SK-N-SH (cell line): Measurements from ENCODE around the gene CD22. TPM values are rescaled to one million over a fixed set of nuclear protein-coding genes. Genes with fewer than 3 reads are reported as not detected.

Source experiments
- CTCF ChIA-PET: fragments of 300-600, 350-600 bp; formaldehyde crosslinking; extraction: SDS; loops from one replicate; lab custom pipeline; 2021; lab: Yijun Ruan, JAX
- POLR2A ChIA-PET: fragments of 350-600 bp; sonication (Branson Sonifier 250); formaldehyde crosslinking; extraction: SDS; loops from one replicate; lab custom pipeline; 2020; ENCODE audit warnings: antibody characterized with exemption, inconsistent platforms; lab: Yijun Ruan, JAX
- DNase-seq: peaks from one replicate; pipeline ENCODE4 v3.0.0; 2012
- H2AFZ ChIP-seq: fragments of 200-600 bp; sonication (generic); 2 replicates; pipeline ENCODE4 v1.8.1; 2016; ENCODE audit warnings: antibody characterized with exemption, mild to moderate bottlenecking, low read depth
- H3F3A ChIP-seq: fragments of 200-600 bp; sonication (generic); replicated peaks from 2 replicates; pipeline ENCODE3; 2016; ENCODE audit warnings: antibody characterized with exemption, mild to moderate bottlenecking; ENCODE audit not compliant: insufficient read depth
- H3K27ac ChIP-seq, 2 experiments: fragments of 200-500 bp in 1 of 2; fragments of 200-600 bp in 1 of 2; sonication (Bioruptor generic) in 1 of 2; sonication (generic), shearing (Covaris generic) in 1 of 2; 2 replicates each; pipeline versions ENCODE4 v1.5.1 to v1.6.1; 2014 to 2016; ENCODE audit warnings: low read depth in 2 of 2, inconsistent platforms in 1 of 2, low read length in 1 of 2, mild to moderate bottlenecking in 1 of 2, mixed read lengths in 1 of 2
- H3K27me3 ChIP-seq: fragments of 200-600 bp; sonication (generic), shearing (Covaris generic); 2 replicates; pipeline ENCODE4 v1.6.1; 2016; ENCODE audit warnings: mixed run types; ENCODE audit not compliant: insufficient read depth
- H3K36me3 ChIP-seq, 2 experiments: fragments of 200-500 bp in 1 of 2; fragments of 200-600 bp in 1 of 2; sonication (Bioruptor generic) in 1 of 2; sonication (generic) in 1 of 2; replicated peaks in 1 of 2; 2 replicates each; pipeline versions ENCODE3 to v1.5.1; 2014 to 2016; ENCODE audit warnings: low read length in 1 of 2, mild to moderate bottlenecking in 1 of 2; ENCODE audit not compliant: insufficient read depth in 2 of 2, control insufficient read depth in 1 of 2
- H3K4me1 ChIP-seq, 2 experiments: fragments of 200-500 bp in 1 of 2; fragments of 200-600 bp in 1 of 2; sonication (Bioruptor generic) in 1 of 2; sonication (generic), shearing (Covaris generic) in 1 of 2; 2 replicates each; pipeline versions ENCODE4 v1.5.1 to v1.6.1; 2014 to 2016; ENCODE audit warnings: low read depth in 1 of 2, low read length in 1 of 2, mixed run types in 1 of 2; ENCODE audit not compliant: insufficient read depth in 2 of 2, control insufficient read depth in 1 of 2
- H3K4me2 ChIP-seq: fragments of 200-600 bp; sonication (generic), shearing (Covaris generic); 2 replicates; pipeline ENCODE4 v1.6.1; 2017; ENCODE audit warnings: mixed run types
- H3K4me3 ChIP-seq, 2 experiments: fragments of 200-500 bp in 1 of 2; fragments of 200-600 bp in 1 of 2; sonication (Bioruptor generic) in 1 of 2; sonication (generic), shearing (Covaris generic) in 1 of 2; 2 replicates each; pipeline versions ENCODE4 v1.5.1 to v1.8.1; 2014 to 2016; ENCODE audit warnings: low read depth in 2 of 2, inconsistent platforms in 1 of 2, low read length in 1 of 2, mild to moderate bottlenecking in 1 of 2, mixed read lengths in 1 of 2, moderate library complexity in 1 of 2
- H3K79me2 ChIP-seq: fragments of 200-600 bp; sonication (generic); 2 replicates; pipeline ENCODE4 v1.8.1; 2017; ENCODE audit warnings: mild to moderate bottlenecking; ENCODE audit not compliant: insufficient read depth
- H3K9ac ChIP-seq: fragments of 200-600 bp; sonication (generic); 2 replicates; pipeline ENCODE4 v1.6.1; 2017; ENCODE audit warnings: mixed run types
- H3K9me2 ChIP-seq: fragments of 200-600 bp; sonication (generic); 2 replicates; pipeline ENCODE4 v1.6.1; 2017; ENCODE audit warnings: mixed run types
- H3K9me3 ChIP-seq: fragments of 200-600 bp; sonication (generic); 2 replicates; pipeline ENCODE4 v1.6.1; 2017; ENCODE audit warnings: mixed run types, mild to moderate bottlenecking, moderate library complexity
- H4K20me1 ChIP-seq: fragments of 200-600 bp; sonication (generic); 2 replicates; pipeline ENCODE4 v1.6.1; 2017; ENCODE audit warnings: mild to moderate bottlenecking, mixed run types; ENCODE audit not compliant: insufficient read depth
- CHD2 ChIP-seq: fragments of 150-350 bp; IDR thresholded peaks from 2 replicates; pipeline ENCODE4 v1.6.1; 2018; ENCODE audit warnings: low read length; ENCODE audit not compliant: partially characterized antibody
- ELF1 ChIP-seq: IDR thresholded peaks from 2 replicates; pipeline ENCODE4 v1.4.0; 2012
- IRF3 ChIP-seq: fragments of 150-350 bp; IDR thresholded peaks from 2 replicates; pipeline ENCODE4 v1.6.1; 2016; ENCODE audit warnings: mild to moderate bottlenecking, low read depth, low read length
- MAX ChIP-seq: IDR thresholded peaks from 2 replicates; pipeline ENCODE4 v1.4.0; 2012; ENCODE audit warnings: low read depth
- MEF2A ChIP-seq: IDR thresholded peaks from 2 replicates; pipeline ENCODE4 v1.4.0; 2012; ENCODE audit warnings: low read depth, borderline replicate concordance
- MXI1 ChIP-seq: IDR thresholded peaks from 2 replicates; pipeline ENCODE4 v1.6.1; 2012; ENCODE audit warnings: mild to moderate bottlenecking, low read depth, low read length, improper control_type of control experiment
- NRF1 ChIP-seq: IDR thresholded peaks from 2 replicates; pipeline ENCODE4 v1.6.1; 2012; ENCODE audit warnings: low read depth, mild to moderate bottlenecking, low read length
- POLR2AphosphoS5 ChIP-seq: IDR thresholded peaks from 2 replicates; pipeline ENCODE4 v1.6.1; 2012; ENCODE audit warnings: low read depth, low read length
- RXRA ChIP-seq: IDR thresholded peaks from 2 replicates; pipeline ENCODE4 v1.4.0; 2012; ENCODE audit warnings: low read depth, mild to moderate bottlenecking, borderline replicate concordance
- SIN3A ChIP-seq: IDR thresholded peaks from 2 replicates; pipeline ENCODE4 v1.6.1; 2012; ENCODE audit warnings: low read depth, mild to moderate bottlenecking, low read length, moderate library complexity, borderline replicate concordance
- TEAD4 ChIP-seq: IDR thresholded peaks from 2 replicates; pipeline ENCODE4 v1.4.0; 2012; ENCODE audit warnings: mild to moderate bottlenecking, borderline replicate concordance; ENCODE audit not compliant: insufficient read depth
- USF1 ChIP-seq: IDR thresholded peaks from 2 replicates; pipeline ENCODE4 v1.4.0; 2012; ENCODE audit warnings: low read depth, borderline replicate concordance
- YY1 ChIP-seq: IDR thresholded peaks from 2 replicates; pipeline ENCODE4 v1.4.0; 2012; ENCODE audit warnings: low read depth, mild to moderate bottlenecking
- ZBTB33 ChIP-seq: IDR thresholded peaks from 2 replicates; pipeline ENCODE4 v1.4.0; 2012; ENCODE audit warnings: low read depth, borderline replicate concordance
- WGBS: methylation state at CpG from one replicate; pipeline ENCODE4 v1.1.6; 2017; ENCODE audit warnings: low lambda C conversion rate; 5-methylcytosine and 5-hydroxymethylcytosine counted together
- polyA plus RNA-seq, 3 experiments: library from polyadenylated mRNA; depleted of rRNA; stranded (reverse); fragments of >200 nt; gene quantifications; 2 replicates each; pipeline ENCODE4 v1.2.3, GENCODE V29; 2012
- TF ChIP-seq, protein P1 (sequence below): fragments of 200-600 bp; sonication (generic); IDR thresholded peaks from 2 replicates; pipeline ENCODE4 v1.6.1; 2017; ENCODE audit warnings: antibody characterized with exemption, mild to moderate bottlenecking, moderate library complexity

The CD22 gene
- polyA plus RNA-seq, 1 of the 3 experiments (the other 2 are of a cell fraction): 0.18 TPM

GRCh38 chr19:35350591-35350990 lies 21.6 kb downstream of the CD22 start (continued):
- TF ChIP-seq ZBTB33 (no peak), NRF1 (no peak)
- TF ChIP-seq, all 33 proteins: peak for 0

DNA sequence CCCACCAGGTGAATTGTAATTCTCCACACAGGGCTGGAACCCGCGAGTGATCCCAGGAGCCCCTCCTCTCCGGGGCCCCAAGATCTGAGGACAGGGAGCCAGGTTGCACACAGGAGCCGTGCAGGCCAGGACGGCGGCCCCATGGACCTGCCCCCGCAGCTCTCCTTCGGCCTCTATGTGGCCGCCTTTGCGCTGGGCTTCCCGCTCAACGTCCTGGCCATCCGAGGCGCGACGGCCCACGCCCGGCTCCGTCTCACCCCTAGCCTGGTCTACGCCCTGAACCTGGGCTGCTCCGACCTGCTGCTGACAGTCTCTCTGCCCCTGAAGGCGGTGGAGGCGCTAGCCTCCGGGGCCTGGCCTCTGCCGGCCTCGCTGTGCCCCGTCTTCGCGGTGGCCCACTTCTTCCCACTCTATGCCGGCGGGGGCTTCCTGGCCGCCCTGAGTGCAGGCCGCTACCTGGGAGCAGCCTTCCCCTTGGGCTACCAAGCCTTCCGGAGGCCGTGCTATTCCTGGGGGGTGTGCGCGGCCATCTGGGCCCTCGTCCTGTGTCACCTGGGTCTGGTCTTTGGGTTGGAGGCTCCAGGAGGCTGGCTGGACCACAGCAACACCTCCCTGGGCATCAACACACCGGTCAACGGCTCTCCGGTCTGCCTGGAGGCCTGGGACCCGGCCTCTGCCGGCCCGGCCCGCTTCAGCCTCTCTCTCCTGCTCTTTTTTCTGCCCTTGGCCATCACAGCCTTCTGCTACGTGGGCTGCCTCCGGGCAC lies 22.6 kb downstream of the CD22 start:
- Histone ChIP-seq H3K79me2 (no peaks in the 10 kb centered on the region), H2AFZ (no peak overlapping the region), H3K36me3 (no peaks in the 10 kb centered on the region), H3K4me2 (no peak overlapping the region), H3K27me3 (peaks cover 80% of the 10 kb centered on the region), H4K20me1 (no peaks in the 10 kb centered on the region), H3K9ac (no peak overlapping the region), H3K9me3 (no peaks in the 10 kb centered on the region), H3F3A (no peaks in the 10 kb centered on the region), H3K4me3 (no peak overlapping the region), H3K9me2 (no peaks in the 10 kb centered on the region), H3K4me1 (no peaks in the 10 kb centered on the region), H3K27ac (no peak overlapping the region)
- no peak for TF ChIP-seq TEAD4
- TF ChIP-seq SIN3A: no peak
- TF ChIP-seq POLR2AphosphoS5: no peak
- TF ChIP-seq, protein P1, sequence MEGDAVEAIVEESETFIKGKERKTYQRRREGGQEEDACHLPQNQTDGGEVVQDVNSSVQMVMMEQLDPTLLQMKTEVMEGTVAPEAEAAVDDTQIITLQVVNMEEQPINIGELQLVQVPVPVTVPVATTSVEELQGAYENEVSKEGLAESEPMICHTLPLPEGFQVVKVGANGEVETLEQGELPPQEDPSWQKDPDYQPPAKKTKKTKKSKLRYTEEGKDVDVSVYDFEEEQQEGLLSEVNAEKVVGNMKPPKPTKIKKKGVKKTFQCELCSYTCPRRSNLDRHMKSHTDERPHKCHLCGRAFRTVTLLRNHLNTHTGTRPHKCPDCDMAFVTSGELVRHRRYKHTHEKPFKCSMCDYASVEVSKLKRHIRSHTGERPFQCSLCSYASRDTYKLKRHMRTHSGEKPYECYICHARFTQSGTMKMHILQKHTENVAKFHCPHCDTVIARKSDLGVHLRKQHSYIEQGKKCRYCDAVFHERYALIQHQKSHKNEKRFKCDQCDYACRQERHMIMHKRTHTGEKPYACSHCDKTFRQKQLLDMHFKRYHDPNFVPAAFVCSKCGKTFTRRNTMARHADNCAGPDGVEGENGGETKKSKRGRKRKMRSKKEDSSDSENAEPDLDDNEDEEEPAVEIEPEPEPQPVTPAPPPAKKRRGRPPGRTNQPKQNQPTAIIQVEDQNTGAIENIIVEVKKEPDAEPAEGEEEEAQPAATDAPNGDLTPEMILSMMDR: no peak
- no peak for TF ChIP-seq YY1
- no peak for TF ChIP-seq IRF3
- no peak for DNase-seq
- ChIA-PET POLR2A (no interaction called here), CTCF (interaction anchor here (1.2 to 7.2 kb wide), 11 partner anchors 10 to 154 kb away, joined by 3 to 111 read pairs (median 11); no protein-coding TSS in a partner anchor)
- WGBS: 57% methylated on average over 27 of the region's 47 CpGs

GRCh38 chr19:35352177-35352447 lies 23.1 kb downstream of the CD22 start:
- no peaks in the 10 kb centered on the region for H3K9me3 ChIP-seq
- H3K9me2 ChIP-seq: no peaks in the 10 kb centered on the region
- H3K27me3 ChIP-seq: peaks cover 80% of the 10 kb centered on the region
- no peaks in the 10 kb centered on the region for H3K4me1 ChIP-seq
- H3F3A ChIP-seq: no peaks in the 10 kb centered on the region
- no peaks in the 10 kb centered on the region for H3K79me2 ChIP-seq
- H3K36me3 ChIP-seq: no peaks in the 10 kb centered on the region
- H3K4me2 ChIP-seq: no peak overlapping the region
- no peak for DNase-seq
- 34% methylated on average over 18 of the region's 18 CpGs for WGBS
- no peak overlapping the region for H3K27ac ChIP-seq
- POLR2A ChIA-PET: no interaction called here
- CTCF ChIA-PET: interaction anchor here (0.7 to 7.2 kb wide), 35 partner anchors 7 to 266 kb away, joined by 3 to 111 read pairs (median 4); no protein-coding TSS in a partner anchor
- no peaks in the 10 kb centered on the region for H4K20me1 ChIP-seq
- H3K4me3 ChIP-seq: no peak overlapping the region
- no peak overlapping the region for H3K9ac ChIP-seq
- peak overlapping the region; percentile 9; the same call in 1 of the 2 replicates for H2AFZ ChIP-seq
- TF ChIP-seq MAX: no peak
- TF ChIP-seq YY1: no peak
- TF ChIP-seq CHD2: no peak
- TF ChIP-seq USF1: no peak
- TF ChIP-seq RXRA: no peak
- TF ChIP-seq, protein P1: no peak
- no peak for TF ChIP-seq MXI1
- no peak for TF ChIP-seq POLR2AphosphoS5
- TF ChIP-seq ELF1: no peak
- TF ChIP-seq MEF2A: no peak
